ENCODE measurements around the gene DBF4B.
A peak's percentile ranks its signal among the peaks of the same experiment; 100 is the strongest.

DBF4B gene

GRCh38 chr17:44794851-44795413 is 86.5 kb downstream of the DBF4B start:
- peak; percentile 64 for DNase-seq (ENCODE audit: low read depth)
- no peak for TF ChIP-seq CTCF (IDR thresholded peaks at IDR 0.05; ENCODE audit: control insufficient read depth, insufficient read depth, low read depth, low read length, missing control alignments)

DNA sequence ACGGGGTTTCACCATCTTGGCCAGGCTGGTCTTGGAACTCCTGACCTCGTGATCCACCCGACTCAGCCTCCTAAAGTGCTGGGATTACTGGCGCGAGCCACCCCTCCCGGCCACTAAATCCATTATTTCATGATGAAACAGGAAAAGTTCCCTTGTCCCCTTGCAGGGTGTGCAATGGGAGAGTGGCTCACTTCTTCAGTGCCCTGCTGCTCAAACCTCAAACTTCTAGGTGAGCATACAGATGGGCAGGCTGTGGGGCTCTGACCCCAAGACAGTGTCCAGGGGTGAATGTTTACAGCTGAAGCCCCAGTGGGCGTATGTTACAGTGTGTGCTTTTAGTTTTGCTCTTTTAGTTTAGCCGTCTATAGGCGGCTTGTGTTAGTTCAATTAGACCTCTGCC is 87.0 kb downstream of the DBF4B start:
- no peak for TF ChIP-seq CTCF (IDR thresholded peaks at IDR 0.05; ENCODE audit: control insufficient read depth, insufficient read depth, low read depth, low read length, missing control alignments)
- no peak overlapping the region for H3K4me3 ChIP-seq (ENCODE audit: control insufficient read depth, low read depth, low read length)
- DNase-seq (ENCODE audit: low read depth) = no peak

More at GRCh38 chr17:44794851-44795413, 86.5 kb downstream of the DBF4B start:
- no peak overlapping the region for H3K4me3 ChIP-seq (ENCODE audit: control insufficient read depth, low read depth, low read length)

DNA sequence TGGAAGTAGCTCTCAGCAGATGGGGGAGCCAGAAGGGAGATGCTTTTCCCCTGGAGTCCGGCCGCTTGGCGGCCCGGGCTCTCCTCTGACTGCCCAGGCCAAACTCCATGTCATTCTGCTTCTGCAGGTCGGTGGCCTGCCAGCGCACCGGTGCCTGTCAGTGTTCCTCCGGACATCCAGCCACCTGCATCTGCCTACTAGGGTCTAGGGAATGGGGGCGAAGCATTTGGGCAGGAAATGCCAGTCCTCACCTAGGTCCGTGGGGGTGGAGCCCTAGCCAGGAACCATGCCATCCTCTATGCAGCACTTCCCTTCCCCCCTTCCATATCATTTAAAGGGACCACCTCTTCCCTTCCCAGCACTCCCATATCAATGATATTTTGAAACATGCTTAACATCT is 87.5 kb downstream of the DBF4B start:
- DNase-seq (ENCODE audit: low read depth) = no peak
- TF ChIP-seq CTCF (IDR thresholded peaks at IDR 0.05; ENCODE audit: control insufficient read depth, insufficient read depth, low read depth, low read length, missing control alignments) = no peak
- no peak overlapping the region for H3K4me3 ChIP-seq (ENCODE audit: control insufficient read depth, low read depth, low read length)

- no peak for DNase-seq (ENCODE audit: low read depth)
- H3K4me3 ChIP-seq (ENCODE audit: control insufficient read depth, low read depth, low read length) = no peak overlapping the region
- TF ChIP-seq CTCF (IDR thresholded peaks at IDR 0.05; ENCODE audit: control insufficient read depth, insufficient read depth, low read depth, low read length, missing control alignments) = no peak
Measured at GRCh38 chr17:44796731-44797130, 88.3 kb downstream of the DBF4B start.

GRCh38 chr17:44797802-44798201 is 89.3 kb downstream of the DBF4B start:
- no peak for TF ChIP-seq CTCF (IDR thresholded peaks at IDR 0.05; ENCODE audit: control insufficient read depth, insufficient read depth, low read depth, low read length, missing control alignments)
- no peak overlapping the region for H3K4me3 ChIP-seq (ENCODE audit: control insufficient read depth, low read depth, low read length)

DNA sequence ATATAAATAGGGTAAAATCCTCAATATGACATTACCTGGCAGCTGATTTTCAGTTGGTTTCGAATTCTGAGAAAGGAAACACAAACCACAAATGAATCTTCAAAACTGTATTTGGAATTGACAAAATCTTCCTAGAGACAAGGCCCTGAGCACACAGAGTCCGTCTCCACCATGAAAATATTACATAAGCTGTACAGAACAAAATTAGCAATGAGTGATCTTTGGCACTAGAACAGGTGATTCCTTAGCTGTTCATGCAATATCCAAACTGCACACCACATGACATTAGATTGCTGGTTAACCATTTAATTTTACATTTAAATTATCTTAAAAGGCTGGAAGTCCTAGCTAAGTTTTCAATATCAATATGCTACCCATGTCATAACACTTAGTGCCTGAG is 89.9 kb downstream of the DBF4B start:
- no peak for DNase-seq (ENCODE audit: low read depth)
- H3K4me3 ChIP-seq (ENCODE audit: control insufficient read depth, low read depth, low read length) = no peak overlapping the region
- TF ChIP-seq CTCF (IDR thresholded peaks at IDR 0.05; ENCODE audit: control insufficient read depth, insufficient read depth, low read depth, low read length, missing control alignments) = no peak

More at GRCh38 chr17:44797802-44798201, 89.3 kb downstream of the DBF4B start:
- DNase-seq (ENCODE audit: low read depth) = no peak
